ENCODE results near the gene ATG2A. TPM values are rescaled to one million over a fixed set of nuclear protein-coding genes. Genes with fewer than 3 reads are reported as not detected.

The ATG2A gene
- total and polyA plus RNA-seq, 10 of the 15 experiments (the other 5 are each of a cell fraction or from before 2014, with no cell fraction given), result 0.08 to 19.0 (median 4.6) TPM

DNA sequence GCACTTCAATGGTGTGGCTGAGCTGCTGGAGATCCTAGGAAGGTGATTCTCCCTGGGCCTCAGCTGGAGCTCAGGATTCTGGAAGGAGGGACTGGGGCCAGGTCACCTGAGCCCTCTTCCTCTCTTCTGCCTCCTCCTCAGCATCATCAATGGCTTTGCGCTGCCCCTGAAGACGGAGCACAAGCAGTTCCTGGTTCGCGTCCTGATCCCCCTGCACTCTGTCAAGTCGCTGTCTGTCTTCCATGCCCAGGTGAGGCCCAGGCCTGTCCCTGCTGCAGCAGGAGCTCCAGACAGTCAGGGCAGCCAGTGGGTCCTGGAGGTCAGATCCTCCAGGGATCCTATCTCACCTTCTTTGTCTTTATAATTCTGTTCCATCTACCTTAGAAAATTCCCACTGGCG is 13.3 kb upstream of the ATG2A start:
- Histone ChIP-seq H3K36me3 (ENCODE audit: control insufficient read depth in 2 of 2, insufficient read depth in 2 of 2, low read length in 1 of 2) (no peaks in the 10 kb centered on the region; a peak in 1 of 4 replicates), H3K4me2 (ENCODE audit: control insufficient read depth, insufficient read depth) (no peak overlapping the region), H3K4me3 (no peak overlapping the region), H3K9ac (ENCODE audit: control insufficient read depth, insufficient read depth, low read length) (no peak overlapping the region), H3K4me1 (ENCODE audit: control insufficient read depth, insufficient read depth, low read length) (no peaks in the 10 kb centered on the region), H2AFZ (ENCODE audit: control insufficient read depth, low read depth, low read length) (no peak overlapping the region), H3K9me3 (replicated peaks; ENCODE audit: control insufficient read depth, insufficient read depth, low read length) (no peaks in the 10 kb centered on the region), H4K20me1 (ENCODE audit: control insufficient read depth, insufficient read depth) (no peaks in the 10 kb centered on the region), H3K79me2 (ENCODE audit: control insufficient read depth, insufficient read depth, low read length) (no peaks in the 10 kb centered on the region), H3K27ac (ENCODE audit: control insufficient read depth, insufficient read depth) (no peak overlapping the region), H3K27me3 (replicated peaks in 1 of 2; ENCODE audit: control insufficient read depth in 2 of 2, insufficient read depth in 2 of 2, low read length in 1 of 2) (no peaks in the 10 kb centered on the region)
- CTCF ChIA-PET, result interaction anchor here (1.0 kb wide), 1 partner anchor 13 kb away, joined by 3 read pairs; no protein-coding TSS in a partner anchor
- POLR2A ChIA-PET, result no interaction called here
- FAIRE-seq, result no peak
- no peak for DNase-seq (ENCODE audit: low read depth, low spot score)
- intact Hi-C loops (cut with micrococcal nuclease; ENCODE audit: unreplicated experiment), result no loop called here
- in situ Hi-C loops (cut with MboI), result no loop called here
- SMC1A ChIA-PET (ENCODE audit: uncharacterized antibody, unreplicated experiment), result no interaction called here
- no peak for ATAC-seq
- TF ChIP-seq SMAD1 (IDR thresholded peaks at IDR 0.05; ENCODE audit: low read depth, partially characterized antibody), result no peak
- no peak for TF ChIP-seq HDAC2 (IDR thresholded peaks at IDR 0.05)
- TF ChIP-seq STAT1 (conservative IDR thresholded peaks at IDR 0.05), result no peak
- TF ChIP-seq MAX (IDR thresholded peaks at IDR 0.05; ENCODE audit: low read depth, low read length), result no peak
- TF ChIP-seq ZNF274 (IDR thresholded peaks at IDR 0.05; ENCODE audit: insufficient read depth, insufficient read length), result no peak
- TF ChIP-seq RBBP5 (conservative IDR thresholded peaks at IDR 0.05), result no peak
- TF ChIP-seq ZBED1 (IDR thresholded peaks at IDR 0.05; ENCODE audit: borderline replicate concordance), result no peak
- no peak for TF ChIP-seq CUX1 (IDR thresholded peaks at IDR 0.05; ENCODE audit: insufficient replicate concordance, low read depth, low read length)
- no peak for TF ChIP-seq POLR2A (IDR thresholded peaks at IDR 0.05; ENCODE audit: low read depth, low read length)
- WGBS (ENCODE audit: insufficient coverage, insufficient replicate concordance, low lambda C conversion rate, missing lambda C conversion rate), result 82% methylated on average over 6 of the region's 6 CpGs
- BruUV-seq (replicated peaks), result no TSS peak
- RAD21 ChIA-PET (ENCODE audit: unreplicated experiment), result no interaction called here
